Inflammatory macrophage (primary cell): ENCODE measurements around the gene CTDSPL.
"Not testable (repeated sequence)": the region's sequence is repeated elsewhere in the genome, so short reads cannot be mapped to it uniquely, and the experiment has no call there.

Experiments used
- DNase-seq, 2 donors: peaks; one replicate each; pipeline ENCODE4 v3.0.0-alpha.2; 2020 to 2022

The CTDSPL gene

GRCh38 chr3:38022301-38022700 lies 160.6 kb downstream of the CTDSPL start:
- DNase-seq, result no peak

- DNase-seq, result no peak
Observed at GRCh38 chr3:38022896-38023709, 161.4 kb downstream of the CTDSPL start.

DNA sequence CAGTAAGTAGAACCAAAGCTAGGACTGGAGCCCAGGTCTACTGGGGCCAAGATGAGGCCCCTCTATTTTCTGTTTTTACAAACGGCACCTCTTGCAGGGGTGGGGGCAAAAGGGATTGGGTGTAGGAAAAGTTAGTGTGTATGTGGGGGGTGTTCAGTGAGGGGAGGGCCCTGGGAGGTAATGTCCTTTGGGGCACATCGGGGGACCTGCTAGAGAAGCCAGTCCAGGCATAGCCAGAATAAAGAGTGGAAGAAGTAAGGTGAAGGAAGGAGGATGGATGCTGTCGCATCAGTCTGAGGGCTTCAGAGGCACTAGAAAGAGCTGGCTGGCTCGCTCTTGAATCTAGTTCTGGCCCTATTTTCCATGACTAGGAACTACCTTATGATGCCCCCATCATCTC lies 165.2 kb downstream of the CTDSPL start:
- DNase-seq, result no peak

GRCh38 chr3:38027466-38028465 lies 166.1 kb downstream of the CTDSPL start:
- no peak for DNase-seq

- no peak for DNase-seq
Observed at GRCh38 chr3:38028621-38029361, 167.1 kb downstream of the CTDSPL start.

DNA sequence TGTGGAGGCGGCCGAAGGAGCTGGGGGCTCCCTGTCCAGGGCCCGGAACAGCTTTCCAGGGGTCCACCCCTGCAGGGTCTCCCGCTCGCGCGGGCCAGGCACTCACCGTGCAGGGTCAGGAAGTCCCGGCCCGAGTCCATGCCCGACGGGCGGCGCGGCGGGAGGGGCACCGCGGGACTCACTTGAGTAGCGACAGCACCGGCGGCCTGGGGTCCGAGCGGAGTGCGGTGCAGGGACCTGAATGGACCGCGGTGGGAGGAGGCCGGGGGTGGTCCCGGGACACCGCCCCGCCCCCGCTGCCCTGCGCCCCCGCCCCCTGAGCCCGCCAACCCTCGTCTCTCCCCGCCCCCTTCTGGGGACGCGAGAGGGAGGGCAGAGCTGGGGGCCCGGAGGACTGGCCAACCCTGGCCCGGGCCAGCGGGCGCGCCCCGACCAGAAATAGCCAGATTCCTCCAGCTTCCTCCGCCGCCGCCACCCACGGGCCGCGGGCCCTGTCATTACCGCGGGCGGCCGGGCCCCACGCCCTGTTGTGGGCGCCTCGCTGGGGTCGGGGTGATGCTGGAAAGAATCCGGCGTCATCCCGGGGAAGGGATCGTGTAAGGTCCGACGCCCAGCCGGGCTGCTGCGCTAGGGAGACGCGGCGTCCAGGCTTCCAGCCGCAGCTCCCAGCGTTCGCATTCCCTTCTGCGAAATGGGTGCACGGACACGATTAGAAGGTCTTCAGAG lies 167.9 kb downstream of the CTDSPL start, which contains the start of gene PLCD1:
Gene PLCD1, minus strand, starts transcription at position 243 of the 726 bp plus-strand sequence. Its CDS starts 103 bp downstream, at position 140.
- DNase-seq, result peak; percentile 60 to 62

- DNase-seq, result no peak
Observed at GRCh38 chr3:38030126-38031021, 168.7 kb downstream of the CTDSPL start.

- DNase-seq, result peak; percentile 51 to 59
Observed at GRCh38 chr3:38031022-38031994, 169.6 kb downstream of the CTDSPL start.

DNA sequence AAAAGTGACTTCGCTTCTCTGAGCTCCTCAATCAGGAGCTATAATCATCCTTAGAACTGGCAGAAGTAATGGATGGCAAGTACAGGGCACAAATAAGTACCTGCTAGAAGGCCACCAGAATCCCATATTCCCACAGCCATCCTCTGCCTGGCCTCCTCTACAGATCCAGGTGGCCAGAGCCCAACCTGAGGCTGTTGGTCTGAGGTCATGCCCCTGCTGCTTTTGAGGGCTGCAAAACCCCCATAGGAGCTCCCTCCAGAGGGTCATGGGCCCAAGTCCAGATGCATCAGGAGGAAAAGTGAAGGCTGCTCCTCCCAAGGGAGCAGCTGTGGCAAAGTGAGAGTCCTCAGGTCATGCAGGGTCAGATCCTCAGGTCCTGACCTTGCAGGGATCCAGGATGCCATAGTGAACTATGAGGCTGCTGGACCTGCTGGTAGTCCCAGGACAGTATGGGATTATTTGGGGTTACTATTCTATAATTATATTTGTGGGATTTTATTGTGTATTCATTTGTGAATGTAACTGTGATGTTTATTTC lies 170.7 kb downstream of the CTDSPL start:
- no peak for DNase-seq

DNA sequence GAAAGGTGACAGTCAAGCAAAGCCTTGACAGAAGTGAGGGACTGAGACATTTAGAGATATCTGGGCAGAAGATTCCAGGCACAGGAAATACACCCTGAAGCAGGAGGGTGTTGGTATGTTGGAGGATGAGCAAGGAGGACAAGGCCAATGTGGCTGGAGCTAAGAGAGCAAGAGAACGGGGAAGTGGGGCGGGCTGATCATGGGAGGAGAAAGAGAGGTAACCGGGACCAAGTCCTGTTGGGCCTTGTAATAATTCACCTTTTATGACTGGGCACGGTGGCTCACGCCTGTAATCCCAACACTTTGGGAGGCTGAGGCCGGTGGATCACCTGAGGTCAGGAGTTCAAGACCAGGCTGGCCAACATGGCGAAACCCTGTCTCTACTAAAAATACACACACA lies 171.9 kb downstream of the CTDSPL start:
- DNase-seq, result not testable (repeated sequence)
